HPDE6-E6E7 (cell line): ENCODE results near the gene CSNK1G3.
"Not testable (repeated sequence)": the region's sequence is repeated elsewhere in the genome, so short reads cannot be mapped to it uniquely, and the experiment has no call there.

Experiments
- DNase-seq: peaks from one replicate; pipeline ENCODE4 v3.0.0; 2011; ENCODE audit warnings: missing footprints; ENCODE audit errors: extremely low spot score

The CSNK1G3 gene

DNA sequence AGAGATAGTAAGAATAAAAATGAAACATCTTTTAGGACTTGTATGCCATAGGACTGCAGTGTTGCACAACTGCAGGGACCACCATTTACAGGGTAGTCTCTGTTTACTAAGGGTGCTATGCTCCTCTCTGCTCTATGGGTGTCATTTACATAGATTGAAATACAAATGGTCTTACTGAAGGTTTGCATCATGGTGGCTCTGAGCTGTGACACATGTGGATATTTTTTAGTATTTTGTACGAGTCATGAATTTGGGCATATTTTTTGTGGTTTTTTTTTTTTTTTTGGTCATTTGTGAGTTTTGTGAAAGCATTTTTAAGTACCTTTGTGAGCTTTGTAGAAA, 47.4 kb downstream of the CSNK1G3 start:
- no peak for DNase-seq

DNA sequence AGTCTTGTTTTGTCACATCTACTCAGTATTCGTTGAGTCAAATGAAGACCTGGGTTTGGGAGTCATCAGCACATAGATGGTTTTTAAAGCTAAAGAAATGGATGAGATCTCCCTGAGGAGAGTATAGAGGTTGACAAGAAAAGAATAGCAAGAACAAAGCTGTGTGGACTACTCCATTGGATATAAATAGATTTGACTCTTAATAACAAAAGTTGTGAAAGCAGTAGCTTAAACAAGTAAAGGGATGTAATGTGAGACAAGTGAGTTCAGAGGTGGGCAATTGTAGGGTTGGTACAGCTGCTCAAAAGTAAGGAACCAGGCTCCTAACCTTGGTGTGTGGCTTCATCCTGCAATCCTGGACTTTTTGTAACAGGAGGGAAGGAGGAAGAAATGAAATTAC, 49.3 kb downstream of the CSNK1G3 start:
- DNase-seq: no peak

DNA sequence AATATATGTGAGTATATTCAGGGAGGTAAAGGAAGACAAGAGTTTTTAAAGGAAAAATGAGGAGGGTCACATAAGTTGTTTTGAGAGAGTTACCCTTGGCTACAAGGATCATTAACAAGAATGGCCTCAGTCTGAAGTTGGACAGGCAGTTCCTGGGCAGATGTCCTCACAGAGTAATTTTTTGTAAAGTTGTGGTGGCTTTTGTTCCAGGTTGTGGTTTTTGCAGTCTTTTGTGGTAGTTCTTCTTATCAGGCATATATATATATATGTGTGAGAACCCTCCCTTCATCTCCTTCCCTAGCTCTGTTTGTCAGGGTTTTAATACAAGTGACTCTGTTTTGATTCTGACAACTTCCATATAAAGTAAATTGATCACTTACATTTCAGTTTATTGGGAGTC, 60.0 kb downstream of the CSNK1G3 start:
- DNase-seq: no peak

- DNase-seq: no peak
Measured at GRCh38 chr5:123578390-123578789, 66.4 kb downstream of the CSNK1G3 start.

DNA sequence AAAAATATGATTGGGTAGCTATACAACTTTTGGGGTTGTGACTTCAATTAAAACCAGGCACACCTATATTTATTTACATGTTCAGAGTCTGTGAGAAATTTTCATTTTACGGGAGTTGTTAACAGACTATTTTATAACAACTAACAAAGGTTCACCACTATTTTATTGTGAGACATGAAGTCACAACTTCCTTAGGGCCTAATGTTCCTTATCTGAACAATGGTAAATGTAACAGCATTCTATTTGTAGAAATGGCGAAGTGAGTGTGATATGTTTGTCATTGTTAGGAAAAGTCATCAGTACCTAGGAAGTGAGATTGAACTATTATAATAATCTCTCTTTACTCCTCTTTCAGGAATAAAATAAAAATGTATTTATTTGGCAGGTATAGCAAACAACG, 67.4 kb downstream of the CSNK1G3 start:
- DNase-seq: no peak

GRCh38 chr5:123582550-123583285, 70.7 kb downstream of the CSNK1G3 start:
- DNase-seq: no peak

DNA sequence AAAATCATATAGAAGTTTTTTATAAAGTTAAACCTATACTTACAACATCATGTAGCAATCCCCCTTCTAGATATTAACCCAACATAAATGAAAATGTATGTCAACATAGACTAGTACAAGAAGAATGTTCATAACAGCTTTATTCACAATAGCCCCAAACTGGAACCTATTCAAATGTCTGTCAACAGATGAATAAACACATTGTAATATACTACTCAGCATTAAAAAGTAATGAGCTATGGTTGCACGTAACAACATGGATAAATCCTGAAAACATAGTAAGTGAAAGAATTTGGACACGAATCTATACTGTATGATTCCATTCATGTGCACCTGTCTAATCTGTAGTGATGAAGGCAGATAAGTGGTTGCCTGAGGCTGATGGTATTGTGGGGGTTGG, 73.9 kb downstream of the CSNK1G3 start:
- DNase-seq: no peak

- DNase-seq: no peak
Measured at GRCh38 chr5:123594434-123594833, 82.5 kb downstream of the CSNK1G3 start.

DNA sequence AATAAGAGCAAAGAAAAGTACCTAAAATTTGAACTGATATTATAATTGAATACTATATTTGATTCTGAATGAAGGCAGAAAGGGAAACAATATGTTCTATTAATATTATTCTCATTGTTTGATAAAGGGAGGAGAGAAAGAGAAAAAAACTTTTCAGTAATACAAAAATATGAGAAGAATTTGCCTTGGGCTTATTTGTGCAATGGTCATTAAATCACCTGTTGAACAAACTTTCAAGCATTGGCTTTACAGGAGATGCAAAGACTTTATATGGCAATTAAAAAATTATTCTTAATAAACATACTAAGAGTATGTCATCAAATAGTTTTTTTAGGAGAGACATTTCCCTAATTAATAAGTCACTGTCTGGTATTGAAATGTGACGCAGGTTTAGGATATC, 85.0 kb downstream of the CSNK1G3 start:
- DNase-seq: no peak

GRCh38 chr5:123598028-123598689, 86.2 kb downstream of the CSNK1G3 start:
- DNase-seq: no peak

GRCh38 chr5:123599171-123599570, 87.2 kb downstream of the CSNK1G3 start:
- no peak for DNase-seq

- no peak for DNase-seq
Measured at GRCh38 chr5:123601610-123602009, 89.6 kb downstream of the CSNK1G3 start.

- no peak for DNase-seq
Measured at GRCh38 chr5:123605822-123606221, 93.8 kb downstream of the CSNK1G3 start.

DNA sequence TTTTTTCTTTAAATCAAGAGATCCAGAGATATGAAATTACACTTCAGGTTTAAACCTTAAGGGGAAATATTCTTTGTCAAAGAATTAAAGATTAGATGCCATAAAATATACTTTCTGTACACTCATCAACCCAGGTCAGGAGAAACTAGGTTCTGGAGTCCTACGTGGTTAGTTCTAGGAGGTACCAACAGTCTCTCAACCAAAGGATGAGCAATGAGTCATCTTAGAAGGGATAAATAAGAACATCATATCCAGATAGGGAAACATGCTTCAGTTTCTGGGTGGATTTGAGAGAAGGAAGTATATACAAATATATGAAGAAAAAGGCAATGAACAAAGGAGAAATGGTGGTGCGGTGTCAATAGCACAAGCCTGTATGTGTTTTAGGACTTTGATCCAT, 98.2 kb downstream of the CSNK1G3 start:
- no peak for DNase-seq

DNA sequence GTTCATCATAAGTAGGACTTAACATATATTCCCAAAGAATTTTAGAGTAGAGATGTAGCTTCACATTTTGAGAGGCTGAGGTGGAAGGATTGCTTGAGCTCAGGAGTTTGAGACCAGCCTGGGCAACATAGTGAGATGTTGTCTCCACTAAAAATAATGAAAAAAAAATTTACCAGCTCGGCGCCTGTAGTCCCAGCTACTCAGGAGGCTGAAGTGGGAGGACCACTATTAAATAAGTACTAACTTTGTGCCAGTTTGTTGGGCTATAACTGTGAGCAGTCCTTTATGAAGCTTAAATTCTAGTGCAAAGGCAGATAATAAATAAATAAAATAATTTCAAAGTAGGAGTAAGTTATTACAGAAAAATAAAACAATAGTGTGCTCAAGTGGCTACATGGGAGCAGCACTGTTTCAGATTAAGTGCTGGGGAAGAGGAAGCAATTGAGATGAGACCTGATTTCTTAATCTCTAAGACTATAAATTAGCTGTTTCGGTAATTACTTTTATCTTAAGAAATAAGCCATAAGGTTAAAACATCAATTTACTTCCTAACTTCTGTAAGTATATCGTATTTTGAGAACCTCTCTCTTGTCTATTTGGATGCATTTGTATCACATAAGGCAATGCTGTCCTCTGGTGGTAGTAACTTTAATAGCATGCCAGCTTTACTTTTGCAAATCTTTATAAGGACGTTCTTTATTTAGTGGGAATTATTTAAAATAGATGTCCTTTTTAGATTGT, 98.9 kb downstream of the CSNK1G3 start:
- DNase-seq: peak; percentile 7

- no peak for DNase-seq
Measured at GRCh38 chr5:123611406-123611709, 99.4 kb downstream of the CSNK1G3 start.

- DNase-seq: no peak
Measured at GRCh38 chr5:123617561-123617960, 105.6 kb downstream of the CSNK1G3 start.

DNA sequence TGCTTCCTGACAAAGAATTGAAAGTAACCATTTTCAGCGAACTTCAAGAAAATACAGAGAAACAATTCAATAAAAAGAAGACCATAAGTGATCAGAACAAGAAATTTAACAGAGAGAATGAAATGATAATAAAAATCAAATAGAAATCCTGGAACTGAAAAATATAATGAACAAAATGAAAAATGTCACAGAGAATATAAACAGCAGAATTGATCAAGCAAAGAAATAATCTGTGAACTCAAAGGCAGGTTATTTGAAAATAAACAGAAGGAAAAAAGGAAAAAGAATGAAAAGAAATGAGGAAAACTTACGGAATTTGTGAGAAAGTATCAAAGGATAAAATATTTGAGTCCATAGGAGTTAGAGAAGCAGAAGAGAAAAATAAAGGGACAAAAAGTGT, 114.1 kb downstream of the CSNK1G3 start:
- DNase-seq: no peak

DNA sequence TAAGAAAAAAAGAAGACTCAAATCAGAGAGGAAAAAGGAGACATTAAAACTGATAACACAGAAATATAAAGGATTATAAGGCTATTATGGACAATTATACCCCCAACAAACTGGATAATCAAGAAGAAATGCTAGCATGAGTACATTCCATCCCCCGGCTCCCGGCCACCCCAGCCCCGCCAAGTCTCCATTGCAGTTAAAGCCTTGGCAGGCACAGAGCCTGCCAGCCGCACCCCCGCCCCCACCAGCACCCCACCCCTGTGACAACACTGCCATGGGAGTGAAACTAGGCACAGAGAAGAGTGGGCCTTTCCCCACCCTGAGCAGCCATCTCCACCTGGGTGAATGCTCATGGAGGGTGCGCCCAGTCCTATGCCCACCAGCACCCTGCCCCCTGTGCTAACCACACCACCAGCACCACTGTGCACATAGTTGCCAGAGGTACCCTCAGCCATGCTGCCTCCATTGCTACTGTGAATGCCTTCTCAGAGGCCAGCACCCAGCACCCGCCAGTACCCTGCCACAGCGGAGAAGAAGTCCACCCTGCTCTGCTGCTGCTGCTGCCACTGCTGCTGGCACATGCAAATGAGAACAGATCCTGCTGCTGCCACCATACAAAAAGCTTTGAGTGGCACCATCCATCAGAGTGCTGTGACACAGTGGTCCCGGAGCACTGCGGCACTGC, 117.0 kb downstream of the CSNK1G3 start:
- DNase-seq: no peak

GRCh38 chr5:123636006-123636405, 124.0 kb downstream of the CSNK1G3 start:
- no peak for DNase-seq

DNA sequence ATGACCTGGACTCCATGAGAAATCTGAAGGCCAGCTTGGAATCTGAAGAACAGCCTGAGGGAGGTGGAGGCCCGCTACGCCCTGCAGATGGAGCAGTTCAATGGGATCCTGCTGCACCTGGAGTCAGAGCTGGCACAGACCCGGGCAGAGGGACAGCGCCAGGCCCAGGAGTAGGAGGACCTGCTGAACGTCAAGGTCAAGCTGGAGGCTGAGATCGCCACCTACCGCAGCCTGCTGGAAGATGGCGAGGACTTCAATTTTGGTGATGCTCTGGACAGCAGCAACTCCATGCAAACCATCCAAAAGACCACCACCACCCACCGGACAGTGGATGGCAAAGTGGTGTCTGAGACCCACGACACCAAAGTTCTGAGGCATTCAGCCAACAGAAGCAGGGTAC, 125.1 kb downstream of the CSNK1G3 start:
- not testable (repeated sequence) for DNase-seq

GRCh38 chr5:123639244-123639643, 127.3 kb downstream of the CSNK1G3 start:
- DNase-seq: no peak
